GM19023 (cell line): Measurements from ENCODE around the gene IL36G.

Experiments
- ATAC-seq: cut with Tn5 transposase; IDR thresholded peaks from one replicate; pipeline ENCODE4 v1.9.1; 2021; ENCODE audit warnings: mild to moderate bottlenecking, moderate library complexity; ENCODE audit not compliant: unreplicated experiment

IL36G gene

DNA sequence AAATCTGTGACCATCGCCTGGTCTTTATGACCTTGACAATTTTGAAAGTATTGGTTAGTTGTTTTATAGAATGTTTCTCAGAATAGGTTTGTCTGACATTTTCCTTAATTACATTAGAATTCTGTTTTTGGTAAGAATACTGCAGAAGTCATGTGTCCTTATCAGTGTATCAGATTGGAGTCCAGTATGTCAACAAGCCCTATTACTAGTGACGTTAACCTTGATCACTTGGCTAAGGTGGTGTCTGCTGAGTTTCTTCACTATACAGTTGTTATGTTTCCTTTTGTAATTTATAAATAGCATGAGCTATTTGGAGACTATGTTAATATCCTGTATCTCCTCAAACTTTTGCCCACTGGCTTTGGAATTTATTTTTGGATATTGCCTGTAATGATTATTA is 10.8 kb upstream of the IL36G start:
- ATAC-seq, result no peak

DNA sequence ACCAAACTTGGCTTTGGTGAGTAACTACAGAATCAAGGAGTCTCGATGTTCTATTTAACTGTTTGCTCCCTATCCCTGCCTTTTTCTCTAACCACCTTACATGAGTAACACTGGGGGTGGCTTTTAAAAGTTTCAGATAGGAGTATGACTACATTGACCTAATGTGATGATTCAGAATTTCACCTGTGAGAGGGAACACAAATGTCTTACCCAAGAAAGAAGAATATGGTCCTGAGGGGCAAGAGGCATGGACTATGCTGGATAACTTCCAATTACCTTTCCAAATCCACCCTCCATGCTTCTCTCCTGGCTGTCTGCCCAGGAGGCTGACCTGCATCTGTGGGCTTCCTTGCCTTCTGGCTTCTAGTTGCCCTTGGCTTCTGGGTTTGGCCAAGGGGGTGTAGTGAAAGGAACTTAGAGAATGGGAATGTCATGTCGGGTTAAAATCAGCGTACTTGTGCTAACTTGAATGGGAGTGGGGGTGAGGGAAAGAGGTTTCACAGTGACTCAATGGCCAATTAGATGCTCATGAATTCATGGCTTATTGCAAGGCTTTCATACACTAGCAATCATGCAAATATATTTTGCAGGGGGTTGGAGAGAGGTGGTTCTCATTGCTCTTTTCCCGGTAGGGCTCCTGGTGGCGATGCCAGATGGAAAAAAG is 5.3 kb upstream of the IL36G start:
- ATAC-seq, result no peak

DNA sequence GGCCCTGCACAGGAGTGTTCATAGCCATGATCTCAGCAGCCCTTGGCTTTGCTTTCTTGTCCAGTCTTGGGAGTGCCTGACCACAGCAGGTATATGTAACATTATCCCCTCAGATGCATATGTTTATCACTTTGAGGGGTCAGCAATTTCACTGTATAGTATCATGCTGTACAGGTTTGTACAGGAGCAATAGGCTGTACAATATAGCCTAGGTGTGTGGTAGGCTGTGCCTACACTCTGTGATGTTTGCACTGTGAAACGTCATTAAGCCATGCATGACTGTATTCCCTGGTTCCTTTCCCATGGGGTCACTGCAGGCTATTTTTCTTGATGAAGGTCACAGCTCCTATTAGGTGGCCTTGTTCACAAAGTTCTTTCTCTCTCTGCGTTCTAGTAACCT is 4.7 kb upstream of the IL36G start:
- ATAC-seq, result no peak

DNA sequence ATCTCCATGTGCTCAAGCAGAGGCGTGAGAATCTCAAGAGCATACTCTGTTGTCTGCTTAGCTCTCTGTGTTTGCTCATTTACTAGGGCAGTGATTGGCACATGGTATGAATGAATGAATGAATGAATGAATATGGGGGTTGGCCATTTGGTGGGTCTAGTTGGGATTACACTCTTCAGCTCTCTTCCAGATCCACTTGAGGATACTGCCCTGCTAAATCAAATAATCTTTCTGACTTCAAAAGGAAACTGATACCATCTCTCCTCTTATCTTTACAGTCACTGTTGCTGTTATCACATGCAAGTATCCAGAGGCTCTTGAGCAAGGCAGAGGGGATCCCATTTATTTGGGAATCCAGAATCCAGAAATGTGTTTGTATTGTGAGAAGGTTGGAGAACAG is 1.9 kb downstream of the IL36G start:
- no peak for ATAC-seq

DNA sequence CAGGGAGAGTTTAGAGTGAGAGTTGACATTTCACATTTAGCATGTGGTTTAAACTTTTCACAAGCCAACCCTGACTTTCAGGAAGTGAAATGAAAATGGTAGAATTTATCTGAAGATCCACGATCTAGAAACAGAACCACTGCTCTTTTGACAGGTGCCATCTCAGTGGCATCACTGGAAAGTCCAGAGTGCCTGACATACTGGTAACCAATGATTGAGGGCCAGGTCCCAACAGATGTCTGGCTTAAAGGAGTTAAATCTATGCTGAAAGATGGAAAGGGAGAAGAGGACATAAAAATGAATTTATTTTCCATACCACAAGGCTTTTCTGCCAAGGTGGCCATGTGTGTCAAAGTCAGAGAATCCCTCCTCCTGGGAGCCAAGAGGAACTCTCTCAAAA is 2.7 kb downstream of the IL36G start:
- no peak for ATAC-seq

DNA sequence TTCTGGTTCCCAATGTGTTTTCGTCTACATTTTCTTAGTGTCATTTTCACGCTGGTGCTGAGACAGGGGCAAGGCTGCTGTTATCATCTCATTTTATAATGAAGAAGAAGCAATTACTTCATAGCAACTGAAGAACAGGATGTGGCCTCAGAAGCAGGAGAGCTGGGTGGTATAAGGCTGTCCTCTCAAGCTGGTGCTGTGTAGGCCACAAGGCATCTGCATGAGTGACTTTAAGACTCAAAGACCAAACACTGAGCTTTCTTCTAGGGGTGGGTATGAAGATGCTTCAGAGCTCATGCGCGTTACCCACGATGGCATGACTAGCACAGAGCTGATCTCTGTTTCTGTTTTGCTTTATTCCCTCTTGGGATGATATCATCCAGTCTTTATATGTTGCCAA is 7.3 kb downstream of the IL36G start:
- ATAC-seq, result no peak

DNA sequence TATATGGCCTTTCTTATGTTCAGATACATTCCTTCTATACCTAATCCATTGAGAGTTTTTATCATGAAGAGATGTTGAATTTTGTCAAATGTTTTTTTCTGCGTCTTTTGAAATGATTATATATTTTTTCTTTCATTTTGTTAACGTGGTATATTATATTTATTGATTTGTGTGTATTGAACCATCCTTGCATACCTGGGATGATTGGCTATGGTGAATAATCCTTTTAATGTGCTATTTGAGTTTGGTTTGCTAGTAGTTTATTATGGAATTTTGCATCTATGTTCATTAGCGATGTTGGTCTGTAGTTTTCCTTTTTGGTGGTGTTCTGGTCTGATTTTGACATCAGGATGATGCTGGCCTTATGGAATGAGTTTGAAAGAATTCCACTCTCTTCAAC is 11.8 kb downstream of the IL36G start:
- ATAC-seq, result no peak

DNA sequence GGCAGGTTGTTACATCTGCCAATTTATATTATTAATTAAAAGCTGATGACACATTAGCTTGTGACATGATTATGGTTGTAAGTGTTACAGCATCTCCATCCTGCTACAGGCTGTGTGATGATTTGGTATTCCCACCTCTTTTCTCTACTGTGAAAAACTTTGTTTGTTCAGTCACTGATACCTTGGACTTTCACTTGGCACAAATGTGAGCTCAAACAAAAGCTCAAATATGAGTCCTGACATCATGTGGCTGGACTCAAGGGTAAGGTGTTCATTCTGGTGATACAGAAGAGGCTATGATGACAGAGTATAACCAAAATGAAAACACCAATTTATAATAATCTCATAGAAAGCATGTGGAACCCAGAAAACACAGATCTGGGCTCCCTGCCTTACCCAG is 16.0 kb downstream of the IL36G start:
- no peak for ATAC-seq

DNA sequence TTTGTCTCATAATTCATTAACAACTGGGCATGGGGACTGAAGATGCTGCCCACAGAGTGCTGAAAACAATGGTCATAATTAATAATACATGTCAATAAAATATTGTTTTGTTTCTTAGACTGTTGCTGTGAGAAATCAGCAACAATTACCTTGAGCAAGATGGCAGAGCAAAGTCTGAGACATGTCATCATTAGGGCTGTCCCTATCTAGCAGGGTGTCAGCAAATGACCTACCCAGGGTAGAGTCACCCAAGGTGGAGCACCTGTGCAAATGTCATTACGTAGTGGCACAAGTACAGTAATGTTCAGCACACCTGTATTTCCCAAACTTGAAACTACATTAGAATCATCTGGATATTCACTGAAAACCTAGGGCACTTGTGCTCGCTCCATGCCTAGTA is 16.8 kb downstream of the IL36G start:
- ATAC-seq, result no peak

DNA sequence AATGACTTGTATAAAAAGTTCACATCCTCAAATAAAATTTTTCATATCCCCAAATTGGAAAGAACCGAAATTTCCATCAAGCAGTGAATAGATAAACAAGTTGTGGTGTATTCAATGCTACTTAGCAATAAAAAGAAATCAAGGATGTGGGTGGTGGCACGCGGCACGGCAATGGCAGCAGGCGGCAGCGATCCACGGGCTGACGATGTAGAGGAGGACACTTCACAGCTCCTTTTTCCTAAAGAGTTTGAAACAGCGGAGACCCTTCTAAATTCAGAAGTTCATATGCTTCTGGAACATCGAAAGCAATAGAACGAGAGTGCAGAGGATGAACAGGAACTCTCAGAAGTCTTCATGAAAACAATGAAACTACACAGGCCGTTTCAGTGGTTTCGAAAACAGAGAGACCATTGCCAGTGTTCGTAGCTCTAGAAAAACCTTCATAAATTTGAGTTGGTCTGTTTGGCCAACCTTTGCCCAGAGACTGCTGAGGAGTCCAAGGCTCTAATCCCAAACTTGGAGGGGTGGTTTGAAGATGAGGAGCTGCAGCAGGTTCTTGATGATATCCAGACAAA is 17.6 kb downstream of the IL36G start:
- ATAC-seq, result no peak

DNA sequence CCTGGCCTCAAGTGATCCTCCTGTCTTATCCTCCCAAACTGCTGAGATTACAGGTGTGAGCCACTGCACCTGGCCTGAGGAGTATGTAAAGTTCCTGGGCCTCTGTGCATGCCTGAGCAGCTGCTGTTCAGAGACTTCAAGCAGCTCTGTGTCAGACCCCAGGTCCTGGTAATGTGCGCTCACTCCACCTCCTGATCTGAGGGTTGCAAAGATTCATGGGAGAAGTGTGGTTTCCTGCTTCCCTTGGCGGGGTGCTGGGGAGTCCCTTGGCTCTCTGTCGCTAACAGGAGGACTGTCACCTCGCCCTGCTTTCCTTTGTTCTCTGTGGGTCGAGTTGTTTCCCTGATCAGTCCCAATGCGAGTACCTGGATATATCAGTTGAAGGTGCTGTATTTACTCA is 18.8 kb downstream of the IL36G start:
- no peak for ATAC-seq

DNA sequence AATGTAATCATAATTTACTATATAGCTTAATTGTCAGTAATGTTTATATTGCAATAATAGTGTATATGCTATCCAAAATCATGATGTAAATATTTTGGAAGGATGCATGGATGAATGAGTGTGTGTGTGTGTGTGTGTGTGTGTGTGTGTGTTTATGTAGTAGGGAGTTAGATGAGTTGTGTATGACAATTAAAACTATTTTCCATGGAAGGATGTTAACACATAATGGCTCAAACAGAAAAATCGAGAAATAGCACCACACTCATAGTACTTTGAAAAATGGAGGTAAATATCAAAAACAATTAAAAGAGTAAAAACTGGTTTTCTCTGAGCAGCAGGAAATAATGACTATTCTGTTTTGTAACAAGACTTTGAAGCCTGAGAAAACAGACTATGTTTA is 19.3 kb downstream of the IL36G start:
- no peak for ATAC-seq

DNA sequence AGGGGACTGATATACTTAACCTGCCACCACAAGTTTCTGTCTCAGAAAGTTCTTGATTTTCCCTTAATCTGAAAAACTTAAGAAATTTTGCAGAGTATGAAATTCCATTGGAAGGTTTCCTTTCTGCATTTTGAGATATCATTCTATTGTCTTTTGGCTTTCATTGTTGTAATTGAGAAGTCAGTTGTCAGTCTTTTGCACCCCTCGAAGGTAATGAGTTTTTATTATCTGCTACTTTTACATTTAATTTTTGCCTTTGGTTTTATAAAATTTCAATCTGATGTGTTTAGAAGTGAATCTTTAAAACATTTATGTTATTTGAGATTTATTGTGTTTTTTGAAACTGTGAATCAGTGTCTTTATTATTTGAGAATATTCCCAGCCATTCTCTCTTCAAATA is 22.6 kb downstream of the IL36G start:
- ATAC-seq, result no peak

DNA sequence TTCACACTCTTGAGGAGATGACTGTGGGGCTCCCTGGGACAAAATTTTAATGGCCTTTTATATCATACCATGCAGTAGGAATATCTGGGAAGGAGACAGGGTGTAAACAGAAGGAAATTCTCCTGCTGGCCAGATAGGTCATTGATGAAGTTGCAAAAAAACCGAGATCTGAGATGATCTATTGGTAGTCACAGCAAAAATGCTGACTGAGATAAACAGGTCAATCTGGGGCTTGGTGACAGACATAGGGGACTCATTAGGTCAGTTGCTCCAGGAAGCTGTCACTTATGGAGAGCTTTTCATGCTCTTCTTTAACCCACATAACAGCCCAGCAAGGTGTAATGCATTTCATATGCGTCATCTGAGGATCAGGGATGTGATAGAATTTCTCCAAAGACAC is 24.9 kb downstream of the IL36G start:
- ATAC-seq, result no peak

DNA sequence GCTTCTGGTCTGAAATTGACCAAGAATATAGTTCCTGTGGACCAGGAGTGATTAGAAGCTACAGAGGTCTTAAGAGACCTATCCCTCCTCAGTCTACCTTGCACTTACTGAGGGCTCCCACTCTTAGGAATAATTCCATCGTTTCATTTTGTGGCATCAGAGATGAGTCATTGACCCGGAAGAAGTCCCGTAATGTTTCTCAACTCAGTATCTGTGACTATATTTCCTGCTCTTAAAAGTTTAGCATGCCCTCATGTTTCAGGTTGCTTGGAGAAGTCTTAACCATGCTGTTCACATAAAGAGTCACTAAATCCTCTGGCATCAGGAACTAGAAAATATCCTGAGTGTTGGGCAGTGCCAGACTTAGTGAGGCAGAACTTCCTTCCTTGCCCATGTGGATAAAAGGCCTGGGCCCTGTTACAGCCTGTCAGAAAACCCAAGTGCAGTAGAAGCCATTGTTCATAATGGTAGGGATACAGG is 27.3 kb downstream of the IL36G start, which contains the start of gene IL36A:
Gene IL36A (plus strand): TSS at position 430 of the 480 bp plus-strand sequence. CDS start 413 bp downstream, outside the sequence.
- no peak for ATAC-seq

DNA sequence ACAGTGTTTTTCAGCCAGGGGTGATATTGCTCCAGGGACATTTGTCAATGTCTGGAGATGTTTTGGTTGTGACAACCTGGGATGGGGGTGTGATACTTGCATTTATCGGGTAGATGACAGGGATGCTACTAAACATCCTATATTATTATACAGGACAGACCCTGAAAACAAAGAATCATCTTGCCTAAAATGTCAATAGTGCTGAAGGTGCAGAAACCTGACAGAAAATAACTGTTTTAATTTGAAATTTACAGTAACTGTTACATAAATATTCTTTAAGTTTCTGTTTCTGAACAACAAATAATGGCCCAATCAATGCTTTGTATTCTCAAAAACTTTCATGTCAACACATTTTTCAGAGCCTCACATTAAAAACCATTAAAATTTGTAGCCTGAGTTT is 29.4 kb downstream of the IL36G start:
- ATAC-seq, result no peak

DNA sequence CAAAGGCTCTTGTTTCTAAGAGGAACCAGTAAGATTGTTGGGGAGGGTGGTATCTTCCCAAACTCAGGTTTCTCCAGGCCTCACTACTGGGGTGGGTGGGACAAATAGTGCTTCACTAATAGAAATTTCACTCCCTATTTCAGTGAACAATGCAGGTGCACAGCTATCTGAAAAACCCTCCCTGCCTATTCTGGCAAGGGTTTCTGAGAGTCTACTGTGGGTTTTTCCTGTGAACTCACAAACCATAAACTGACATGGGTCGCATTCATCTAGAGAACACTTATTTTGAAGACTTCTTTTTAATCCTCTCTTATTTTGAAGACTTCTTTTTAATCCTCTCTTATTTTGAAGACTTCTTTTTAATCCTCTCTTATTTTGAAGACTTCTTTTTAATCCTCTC is 31.8 kb downstream of the IL36G start:
- no peak for ATAC-seq

DNA sequence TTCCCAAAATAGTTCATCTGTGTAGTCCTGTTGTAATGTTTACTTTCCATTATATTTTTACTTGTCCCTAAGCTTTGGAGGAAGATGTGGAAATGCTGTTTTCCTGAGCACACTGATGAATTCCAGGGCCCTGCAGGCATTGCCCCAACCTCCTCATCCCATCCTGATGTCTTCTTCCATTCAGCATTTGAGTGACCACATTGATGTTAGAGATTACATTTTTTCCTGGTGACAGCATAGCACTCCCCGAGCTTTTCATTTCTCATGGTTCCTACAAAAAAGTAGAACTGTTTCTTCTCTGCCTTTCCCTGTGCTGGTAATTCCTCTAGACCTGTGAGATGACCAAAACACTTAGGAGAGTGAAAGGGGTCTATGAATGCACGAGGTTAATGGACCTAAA is 32.3 kb downstream of the IL36G start:
- no peak for ATAC-seq

DNA sequence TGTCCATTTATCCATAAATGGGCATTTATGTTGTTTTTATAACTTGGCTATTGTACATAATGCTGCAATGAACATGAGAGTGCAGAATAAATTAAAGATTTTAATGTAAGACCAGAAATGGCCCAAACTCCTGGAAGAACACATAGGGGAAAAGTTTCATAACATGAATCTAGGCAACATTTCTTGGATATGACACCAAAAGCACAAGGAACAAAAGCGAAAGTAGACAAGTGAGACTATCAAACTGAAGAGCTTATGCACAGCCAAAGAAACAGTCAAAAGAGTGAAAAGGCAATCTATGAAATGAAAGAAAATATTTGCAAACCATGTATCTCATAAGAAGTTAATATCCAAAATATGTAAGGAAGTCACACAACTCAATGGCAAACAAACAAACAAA is 33.3 kb downstream of the IL36G start:
- no peak for ATAC-seq

DNA sequence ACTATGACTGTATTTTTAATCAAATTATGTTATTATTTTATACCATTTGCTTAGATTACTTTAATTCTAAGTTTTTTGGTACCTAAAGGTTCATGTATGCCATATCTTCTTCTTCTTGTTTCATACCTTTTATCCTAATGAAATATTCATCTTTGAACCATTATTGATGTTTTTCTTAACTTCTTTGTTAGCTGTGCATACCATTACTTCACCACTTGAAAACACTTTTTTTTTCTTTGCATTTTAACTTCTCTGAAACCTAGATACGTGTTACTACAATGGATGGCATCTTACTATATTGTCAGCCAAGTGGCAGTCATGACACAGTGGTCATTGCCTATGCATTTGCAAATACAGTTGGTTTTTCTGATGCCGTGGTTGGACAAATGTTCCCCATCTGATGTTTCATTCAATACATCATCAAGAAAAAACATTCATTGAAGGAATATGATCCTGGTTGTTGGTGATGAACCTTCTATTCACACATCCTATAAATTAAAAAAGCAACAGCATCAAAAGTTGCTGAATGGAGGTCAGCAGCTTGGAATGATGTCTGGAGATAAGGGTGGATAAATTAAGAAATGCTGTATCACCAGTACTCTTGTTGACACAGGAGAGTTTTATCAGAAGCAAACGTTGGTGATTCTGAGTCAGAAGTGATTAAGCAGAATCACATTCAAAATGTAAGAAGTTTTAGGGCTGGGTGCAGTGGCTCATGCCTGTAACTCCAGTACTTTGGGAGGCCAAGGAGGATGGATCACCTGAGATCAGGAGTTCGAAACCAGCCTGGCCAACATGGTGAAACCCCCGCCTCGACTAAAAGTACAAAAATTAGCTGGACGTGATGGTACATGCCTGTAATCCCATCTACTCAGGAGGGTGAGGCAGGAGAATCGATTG is 34.9 kb downstream of the IL36G start:
- ATAC-seq, result no peak

DNA sequence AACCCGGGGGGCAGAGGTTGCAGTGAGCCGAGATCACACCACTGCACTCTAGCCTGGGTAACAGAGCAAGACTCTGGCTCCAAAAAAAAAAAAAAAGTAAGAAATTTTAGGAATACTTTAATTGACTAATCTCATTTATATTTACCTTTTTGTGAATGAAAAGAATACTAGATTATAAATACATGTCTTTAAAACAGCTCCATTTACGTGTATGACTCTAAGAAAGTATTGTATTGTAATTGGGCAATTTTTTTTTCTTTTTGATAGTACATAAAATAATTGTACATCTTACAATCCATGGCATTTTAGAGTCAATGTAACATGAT is 35.5 kb downstream of the IL36G start:
- no peak for ATAC-seq

DNA sequence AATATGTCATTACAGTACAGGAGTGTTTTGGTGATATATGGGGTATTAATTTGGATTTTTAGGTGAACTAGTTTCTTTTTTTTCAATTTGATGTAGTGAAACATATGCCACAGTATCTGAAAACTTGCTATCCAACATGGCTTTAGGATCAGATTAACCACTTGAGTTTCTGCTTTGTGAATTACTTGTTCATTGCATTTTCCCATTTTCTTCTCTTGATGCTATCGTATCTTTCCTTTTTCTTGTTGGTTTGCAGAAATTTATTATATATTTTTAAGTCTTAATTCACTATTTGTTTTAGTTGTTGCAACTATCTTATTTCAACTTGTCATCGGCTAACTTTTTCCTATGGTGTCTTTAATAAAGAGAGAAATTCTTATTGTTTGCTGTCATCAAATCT is 36.3 kb downstream of the IL36G start:
- ATAC-seq, result no peak
